Measurements from ENCODE around the gene E2F6. TPM values are rescaled to one million over a fixed set of nuclear protein-coding genes. Genes with fewer than 3 reads are reported as not detected.
A peak's percentile ranks its signal among the peaks of the same experiment; 100 is the strongest.

Gene E2F6
- total RNA-seq, 2 donors from 2014 or later: 5.8 to 8.6 TPM

- Mint-ChIP-seq H3K27ac (no peak overlapping the region), H3K36me3 (ENCODE audit: low read depth) (no peaks in the 10 kb centered on the region), H3K4me1 (peaks cover 5% of the 10 kb centered on the region), H3K4me3 (no peak overlapping the region), H3K9me3 (no peaks in the 10 kb centered on the region), H3K27me3 (peaks cover 47% of the 10 kb centered on the region)
- ATAC-seq (replicated peaks): no peak
Measured at GRCh38 chr2:11481789-11482472, 16.0 kb upstream of the E2F6 start.

GRCh38 chr2:11481426-11481788 lies 15.4 kb upstream of the E2F6 start:
- H3K27ac Mint-ChIP-seq: no peak overlapping the region
- H3K36me3 Mint-ChIP-seq (ENCODE audit: low read depth): no peaks in the 10 kb centered on the region
- H3K27me3 Mint-ChIP-seq: peaks cover 47% of the 10 kb centered on the region
- H3K4me1 Mint-ChIP-seq: peaks cover 5% of the 10 kb centered on the region
- ATAC-seq (replicated peaks): no peak
- H3K4me3 Mint-ChIP-seq: peak overlapping the region; percentile 5
- no peaks in the 10 kb centered on the region for H3K9me3 Mint-ChIP-seq

GRCh38 chr2:11480859-11481258 lies 14.9 kb upstream of the E2F6 start:
- Mint-ChIP-seq H3K4me1 (peaks cover 5% of the 10 kb centered on the region), H3K27me3 (peaks cover 44% of the 10 kb centered on the region), H3K9me3 (no peaks in the 10 kb centered on the region), H3K27ac (no peak overlapping the region), H3K4me3 (peak overlapping the region; percentile 5), H3K36me3 (ENCODE audit: low read depth) (no peaks in the 10 kb centered on the region)
- ATAC-seq (replicated peaks): no peak

GRCh38 chr2:11480406-11480805 lies 14.4 kb upstream of the E2F6 start:
- Mint-ChIP-seq H3K4me1 (peaks cover 5% of the 10 kb centered on the region), H3K27ac (no peak overlapping the region), H3K4me3 (no peak overlapping the region), H3K27me3 (peaks cover 40% of the 10 kb centered on the region), H3K36me3 (ENCODE audit: low read depth) (no peaks in the 10 kb centered on the region), H3K9me3 (no peaks in the 10 kb centered on the region)
- no peak for ATAC-seq (replicated peaks)

- Mint-ChIP-seq H3K4me1 (peaks cover 5% of the 10 kb centered on the region), H3K4me3 (no peak overlapping the region), H3K36me3 (ENCODE audit: low read depth) (no peaks in the 10 kb centered on the region), H3K27me3 (peaks cover 36% of the 10 kb centered on the region), H3K27ac (no peak overlapping the region), H3K9me3 (no peaks in the 10 kb centered on the region)
- ATAC-seq (replicated peaks): no peak
Measured at GRCh38 chr2:11478899-11479605, 13.1 kb upstream of the E2F6 start.

GRCh38 chr2:11477994-11478393 lies 12.0 kb upstream of the E2F6 start:
- Mint-ChIP-seq H3K9me3 (no peaks in the 10 kb centered on the region), H3K27me3 (peaks cover 27% of the 10 kb centered on the region), H3K4me1 (peaks cover under 1% of the 10 kb centered on the region), H3K27ac (no peak overlapping the region), H3K4me3 (no peak overlapping the region), H3K36me3 (ENCODE audit: low read depth) (no peaks in the 10 kb centered on the region)
- peak; percentile 72 for ATAC-seq (replicated peaks)

- peaks cover 4% of the 10 kb centered on the region for H3K27me3 Mint-ChIP-seq
- no peak overlapping the region for H3K27ac Mint-ChIP-seq
- no peaks in the 10 kb centered on the region for H3K4me1 Mint-ChIP-seq
- no peak for ATAC-seq (replicated peaks)
- no peaks in the 10 kb centered on the region for H3K36me3 Mint-ChIP-seq (ENCODE audit: low read depth)
- H3K4me3 Mint-ChIP-seq: no peak overlapping the region
- no peaks in the 10 kb centered on the region for H3K9me3 Mint-ChIP-seq
Measured at GRCh38 chr2:11473659-11474433, 7.9 kb upstream of the E2F6 start.

GRCh38 chr2:11467749-11468148 lies 1.8 kb upstream of the E2F6 start:
- no peak overlapping the region for H3K27ac Mint-ChIP-seq
- H3K9me3 Mint-ChIP-seq: no peaks in the 10 kb centered on the region
- H3K4me3 Mint-ChIP-seq: no peak overlapping the region
- no peak for ATAC-seq (replicated peaks)
- no peaks in the 10 kb centered on the region for H3K27me3 Mint-ChIP-seq
- peaks cover 15% of the 10 kb centered on the region for H3K4me1 Mint-ChIP-seq
- H3K36me3 Mint-ChIP-seq (ENCODE audit: low read depth): peaks cover 37% of the 10 kb centered on the region

- H3K9me3 Mint-ChIP-seq: no peaks in the 10 kb centered on the region
- peak overlapping the region; percentile 89 for H3K27ac Mint-ChIP-seq
- H3K4me1 Mint-ChIP-seq: peaks cover 15% of the 10 kb centered on the region
- H3K27me3 Mint-ChIP-seq: no peaks in the 10 kb centered on the region
- H3K36me3 Mint-ChIP-seq (ENCODE audit: low read depth): peaks cover 37% of the 10 kb centered on the region
- H3K4me3 Mint-ChIP-seq: peak overlapping the region; percentile 82
- ATAC-seq (replicated peaks): no peak
Measured at GRCh38 chr2:11467129-11467649, 1.2 kb upstream of the E2F6 start.

- H3K4me3 Mint-ChIP-seq: peak overlapping the region; percentile 82
- H3K27ac Mint-ChIP-seq: peak overlapping the region; percentile 89
- peaks cover 37% of the 10 kb centered on the region for H3K36me3 Mint-ChIP-seq (ENCODE audit: low read depth)
- no peaks in the 10 kb centered on the region for H3K9me3 Mint-ChIP-seq
- H3K27me3 Mint-ChIP-seq: no peaks in the 10 kb centered on the region
- peaks cover 15% of the 10 kb centered on the region for H3K4me1 Mint-ChIP-seq
- peak; percentile 56 for ATAC-seq (replicated peaks)
Measured at GRCh38 chr2:11466307-11467128, 557 bp upstream of the E2F6 start.

GRCh38 chr2:11465110-11465484 lies 864 bp downstream of the E2F6 start:
- peaks cover 15% of the 10 kb centered on the region for H3K4me1 Mint-ChIP-seq
- H3K4me3 Mint-ChIP-seq: peak overlapping the region; percentile 82
- H3K9me3 Mint-ChIP-seq: no peaks in the 10 kb centered on the region
- H3K36me3 Mint-ChIP-seq (ENCODE audit: low read depth): peaks cover 37% of the 10 kb centered on the region
- H3K27me3 Mint-ChIP-seq: no peaks in the 10 kb centered on the region
- no peak for ATAC-seq (replicated peaks)
- peak overlapping the region; percentile 89 for H3K27ac Mint-ChIP-seq

GRCh38 chr2:11459816-11460215 lies 6.1 kb downstream of the E2F6 start:
- Mint-ChIP-seq H3K27ac (no peak overlapping the region), H3K36me3 (ENCODE audit: low read depth) (peaks cover 32% of the 10 kb centered on the region), H3K27me3 (no peaks in the 10 kb centered on the region), H3K9me3 (no peaks in the 10 kb centered on the region), H3K4me3 (no peak overlapping the region), H3K4me1 (peaks cover 22% of the 10 kb centered on the region)
- no peak for ATAC-seq (replicated peaks)

- H3K4me1 Mint-ChIP-seq: peaks cover 18% of the 10 kb centered on the region
- no peak for ATAC-seq (replicated peaks)
Measured at GRCh38 chr2:11458753-11459152, 7.2 kb downstream of the E2F6 start.

GRCh38 chr2:11457935-11458334 lies 8.0 kb downstream of the E2F6 start:
- H3K27me3 Mint-ChIP-seq: no peaks in the 10 kb centered on the region
- H3K4me1 Mint-ChIP-seq: peaks cover 18% of the 10 kb centered on the region
- H3K4me3 Mint-ChIP-seq: no peak overlapping the region
- no peak for ATAC-seq (replicated peaks)
- H3K9me3 Mint-ChIP-seq: no peaks in the 10 kb centered on the region
- H3K36me3 Mint-ChIP-seq (ENCODE audit: low read depth): peaks cover 34% of the 10 kb centered on the region
- H3K27ac Mint-ChIP-seq: peak overlapping the region; percentile 78

More at GRCh38 chr2:11458753-11459152, 7.2 kb downstream of the E2F6 start:
- H3K27ac Mint-ChIP-seq: peak overlapping the region; percentile 78
- H3K4me3 Mint-ChIP-seq: no peak overlapping the region
- no peaks in the 10 kb centered on the region for H3K9me3 Mint-ChIP-seq
- H3K36me3 Mint-ChIP-seq (ENCODE audit: low read depth): peaks cover 32% of the 10 kb centered on the region
- no peaks in the 10 kb centered on the region for H3K27me3 Mint-ChIP-seq

All from activated T-helper 17 cell treated with anti-CD3 and anti-CD28 coated beads, Interleukin-2, amount 50 U/mL, for 72 hours (primary cell).